GM21526 (cell line): ENCODE measurements around the gene BCAP29.
"Not testable (repeated sequence)": the region's sequence is repeated elsewhere in the genome, so short reads cannot be mapped to it uniquely, and the experiment has no call there.

Experiments used
- ATAC-seq: cut with Tn5 transposase; IDR thresholded peaks from one replicate; pipeline ENCODE4 v1.9.1; 2021; ENCODE audit warnings: moderate library complexity; ENCODE audit not compliant: unreplicated experiment, low FRiP score

BCAP29 gene

DNA sequence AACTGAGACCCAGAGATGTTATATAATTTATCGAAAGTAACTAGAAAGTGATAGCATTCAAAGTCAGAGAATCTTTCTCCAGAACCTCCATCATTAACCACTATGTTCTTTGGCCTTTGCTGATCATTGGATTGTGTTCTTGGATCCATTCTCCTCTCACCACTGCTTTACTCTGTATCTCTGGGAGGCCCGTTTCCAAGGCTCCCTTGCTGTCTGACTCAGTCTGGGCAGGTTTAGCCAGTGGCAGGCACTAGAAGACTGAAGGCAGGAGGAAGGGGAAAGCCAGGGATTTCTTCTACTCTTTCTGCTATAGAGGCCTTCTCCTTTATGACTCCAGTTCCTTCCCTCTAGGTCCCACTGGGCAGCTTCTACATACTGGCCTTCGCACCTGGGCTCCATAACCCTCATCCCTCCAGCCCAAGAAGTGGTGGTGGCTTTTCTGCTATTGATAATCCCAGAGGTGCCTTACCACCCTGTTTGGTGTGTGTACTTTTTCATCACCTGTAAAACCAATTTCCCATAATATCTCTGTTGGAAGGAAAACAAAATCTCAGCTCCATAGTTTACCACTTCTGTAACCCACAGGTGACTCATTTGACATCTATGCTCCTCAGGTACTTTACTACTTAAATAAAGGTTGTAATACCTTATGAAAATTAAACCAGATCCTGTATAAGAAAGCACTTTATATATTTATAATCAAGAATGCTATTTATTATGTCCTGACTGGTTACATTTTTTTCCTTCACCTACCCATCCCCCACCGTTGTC, 36.0 kb downstream of the BCAP29 start:
- no peak for ATAC-seq

DNA sequence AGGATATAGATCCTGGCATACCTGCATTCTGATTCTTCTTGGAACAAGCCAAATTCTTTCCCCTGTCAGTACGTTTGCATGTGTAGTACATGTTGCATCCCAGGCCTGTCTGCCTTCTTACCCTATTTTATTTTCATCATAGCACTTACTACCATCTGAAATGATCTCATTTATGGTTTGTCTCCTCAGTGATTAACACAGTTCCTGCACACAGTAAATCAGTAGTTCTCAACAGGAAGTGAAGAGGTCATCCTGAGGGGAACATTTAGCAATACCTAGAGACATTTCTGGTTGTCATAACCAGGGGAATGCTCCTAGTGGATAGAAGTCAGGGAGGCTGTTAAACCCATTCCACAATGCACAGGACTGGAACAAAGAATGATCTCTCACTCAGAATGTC, 42.4 kb downstream of the BCAP29 start:
- ATAC-seq, result no peak

DNA sequence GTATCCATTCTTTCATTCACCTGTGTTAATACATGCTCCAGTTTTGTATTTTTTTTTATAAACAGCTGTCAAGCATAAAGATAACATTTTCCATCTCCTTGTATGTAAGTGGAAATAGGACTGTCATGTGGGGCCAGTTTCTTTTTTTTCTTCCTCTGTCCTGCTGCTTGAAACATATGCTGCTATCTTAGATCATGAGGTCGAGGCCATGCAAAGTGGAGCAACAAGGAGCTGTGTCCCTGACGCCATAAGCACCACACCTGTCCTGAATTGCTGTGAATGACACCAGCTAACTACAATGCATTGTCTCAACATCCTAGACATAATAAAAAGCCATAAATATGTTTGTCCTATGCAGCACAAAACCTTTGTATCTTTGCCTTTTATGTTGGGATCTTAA, 42.8 kb downstream of the BCAP29 start:
- no peak for ATAC-seq

DNA sequence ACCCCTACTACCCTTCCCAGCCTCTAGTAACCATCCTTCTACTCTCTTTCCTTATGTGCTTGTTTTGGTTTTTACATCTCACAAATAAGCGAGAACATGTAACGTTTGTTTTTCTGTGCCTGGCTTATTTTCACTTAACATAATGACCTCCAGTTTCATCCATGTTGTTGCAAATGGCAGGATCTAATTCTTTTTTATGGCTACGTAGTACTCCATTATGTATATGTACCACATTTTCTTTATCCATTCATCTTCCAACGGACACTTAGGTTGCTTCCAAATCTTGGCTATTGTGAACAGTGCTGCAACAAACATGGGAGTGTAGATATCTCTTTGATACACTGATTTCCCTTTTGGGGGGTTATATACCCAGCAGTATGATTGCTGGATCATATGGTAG, 47.0 kb downstream of the BCAP29 start:
- ATAC-seq, result no peak

DNA sequence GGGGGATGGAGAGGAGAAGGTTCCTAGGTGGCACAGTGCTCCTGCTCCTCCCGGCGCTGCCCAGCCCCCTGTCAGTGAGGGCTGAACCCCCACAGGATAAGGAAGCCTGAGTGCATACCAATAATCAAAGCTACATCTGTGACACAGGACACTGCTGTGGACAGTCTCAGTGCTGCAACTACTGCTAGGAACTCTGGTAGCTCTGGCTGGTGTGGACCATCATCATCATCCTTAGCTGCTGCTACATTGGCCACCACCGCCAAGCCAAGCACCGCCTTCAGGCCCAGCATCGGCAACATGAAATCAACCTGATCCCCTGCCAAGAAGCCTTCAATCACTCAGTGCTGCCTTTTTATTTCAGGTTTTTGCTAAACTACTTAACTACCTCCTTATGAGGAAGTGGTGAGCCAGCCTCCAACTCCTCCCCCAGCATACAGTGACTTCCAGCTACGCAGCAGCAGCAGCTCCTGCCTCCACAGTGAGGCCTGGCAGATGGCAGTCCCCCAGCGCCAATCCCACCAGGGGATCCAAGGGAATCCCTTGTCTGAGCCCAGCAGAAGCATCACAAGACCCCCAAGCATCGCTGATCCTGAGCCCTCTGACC, 48.5 kb downstream of the BCAP29 start:
- no peak for ATAC-seq

DNA sequence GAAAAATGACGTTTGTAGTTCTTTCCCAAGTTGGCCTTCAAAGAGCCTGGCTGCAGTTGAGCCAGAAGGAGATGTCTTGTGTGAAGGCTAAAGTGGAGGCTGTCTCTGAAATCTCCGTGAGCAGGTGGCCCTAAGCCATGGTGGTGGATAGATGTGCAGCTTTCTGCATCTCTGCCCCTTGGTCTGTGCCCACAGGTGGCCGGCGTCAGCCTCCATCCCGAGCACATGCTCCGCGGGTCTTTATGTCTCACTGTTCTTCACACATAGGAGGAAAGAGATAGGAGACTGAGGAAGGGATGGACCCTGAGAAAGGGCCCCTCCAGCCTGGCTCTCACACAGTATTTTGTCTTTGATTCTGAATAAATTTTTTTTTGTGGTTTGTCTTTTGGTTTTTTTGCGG, 50.3 kb downstream of the BCAP29 start:
- no peak for ATAC-seq

DNA sequence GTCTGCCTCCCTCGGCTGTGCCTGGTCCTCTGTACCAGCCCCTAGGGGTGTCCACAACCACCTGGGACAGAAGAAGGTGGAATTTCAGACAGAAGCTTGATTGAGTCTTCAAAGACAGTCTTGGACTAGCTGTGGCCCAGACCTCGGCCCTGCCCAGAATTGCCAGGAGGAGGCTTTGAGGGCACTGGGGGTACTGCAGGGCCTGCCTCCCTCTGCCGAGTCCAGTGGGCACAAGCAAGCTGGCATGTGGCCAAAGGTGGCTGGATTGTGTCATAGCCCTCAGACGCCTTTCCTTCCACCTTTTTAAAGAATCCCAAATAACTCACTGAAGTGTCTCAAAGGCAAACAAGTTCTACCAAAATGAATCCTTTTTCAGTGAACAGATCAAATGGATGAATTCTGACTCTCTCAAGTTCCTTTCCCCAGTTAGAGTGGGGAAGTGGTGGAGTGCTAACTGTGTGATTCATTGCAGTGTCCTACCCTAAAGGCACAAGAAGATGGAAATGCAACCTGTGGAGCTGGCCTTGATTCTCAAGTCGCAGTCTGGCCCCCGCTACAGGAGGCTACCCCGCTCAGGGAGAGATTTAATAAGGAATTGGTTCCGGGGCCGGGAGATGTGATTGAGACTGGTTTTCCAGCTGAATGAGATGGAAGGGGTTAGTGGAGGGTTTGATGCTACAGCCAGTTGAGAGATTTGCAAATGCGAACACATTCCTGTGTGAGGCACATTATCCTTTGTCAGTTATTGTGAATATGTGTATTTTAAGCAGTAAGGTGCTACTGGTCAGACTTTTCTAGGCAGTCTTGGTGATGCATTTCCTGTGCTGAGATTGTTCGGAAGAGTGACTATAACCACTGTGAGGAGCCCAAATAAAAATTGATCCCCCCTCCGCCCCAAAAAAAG, 51.8 kb downstream of the BCAP29 start:
- no peak for ATAC-seq

DNA sequence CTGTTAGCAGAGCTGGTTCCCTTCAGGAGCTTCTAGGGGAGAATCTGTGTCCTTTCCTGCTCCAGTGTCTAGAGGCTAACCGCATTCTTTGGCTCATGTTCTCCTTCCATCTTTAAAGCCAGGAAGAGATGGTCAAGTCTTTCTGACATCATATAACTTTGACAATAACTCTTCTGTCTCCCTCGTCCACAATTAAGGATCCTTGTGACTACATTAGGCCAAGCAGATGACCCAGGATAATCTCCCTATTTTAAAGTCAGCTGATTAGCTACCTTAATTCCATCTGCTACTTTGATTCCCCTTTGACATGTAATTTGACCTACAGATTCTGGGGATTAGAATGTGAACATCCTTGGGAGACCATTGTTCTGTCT, 52.4 kb downstream of the BCAP29 start:
- ATAC-seq, result no peak

DNA sequence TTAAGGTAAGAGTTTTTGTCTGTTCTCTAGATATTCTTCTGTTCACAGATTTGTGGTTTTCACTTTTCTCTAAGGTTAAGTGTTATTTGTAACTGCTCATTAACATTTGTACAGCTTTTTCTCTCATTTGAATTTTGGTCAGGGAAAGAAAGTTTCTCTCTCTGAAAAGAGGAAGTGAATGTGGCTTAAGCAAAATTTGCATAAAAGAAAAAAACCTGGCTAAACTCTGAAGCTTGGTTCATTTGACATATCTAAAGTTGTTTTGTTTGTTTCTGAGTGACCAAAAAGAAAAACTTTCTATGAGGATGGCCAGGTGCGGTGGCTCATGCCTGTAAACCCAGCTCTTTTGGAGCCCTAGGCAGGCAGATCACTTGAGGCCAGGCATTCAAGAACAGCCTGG, 58.5 kb downstream of the BCAP29 start:
- ATAC-seq, result peak; percentile 94

DNA sequence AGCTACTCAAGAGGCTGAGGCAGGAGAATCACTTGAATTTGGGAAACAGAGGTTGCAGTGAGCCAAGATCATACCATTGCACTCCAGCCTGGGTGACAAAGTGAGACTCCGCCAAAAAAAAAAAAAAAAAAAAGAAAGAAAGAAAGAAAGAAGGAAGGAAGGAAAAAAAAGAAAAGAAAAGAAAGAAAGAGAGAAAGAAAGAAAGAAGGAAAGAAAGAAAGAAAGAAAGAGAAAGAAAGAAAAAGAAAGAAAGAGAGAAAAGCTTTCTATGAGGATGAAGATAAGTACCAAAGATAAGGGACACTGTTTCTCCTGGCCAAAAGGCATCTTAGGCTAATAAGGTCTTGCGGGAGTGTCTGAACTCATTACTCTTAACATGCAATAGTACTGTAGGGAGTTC, 59.0 kb downstream of the BCAP29 start:
- not testable (repeated sequence) for ATAC-seq

DNA sequence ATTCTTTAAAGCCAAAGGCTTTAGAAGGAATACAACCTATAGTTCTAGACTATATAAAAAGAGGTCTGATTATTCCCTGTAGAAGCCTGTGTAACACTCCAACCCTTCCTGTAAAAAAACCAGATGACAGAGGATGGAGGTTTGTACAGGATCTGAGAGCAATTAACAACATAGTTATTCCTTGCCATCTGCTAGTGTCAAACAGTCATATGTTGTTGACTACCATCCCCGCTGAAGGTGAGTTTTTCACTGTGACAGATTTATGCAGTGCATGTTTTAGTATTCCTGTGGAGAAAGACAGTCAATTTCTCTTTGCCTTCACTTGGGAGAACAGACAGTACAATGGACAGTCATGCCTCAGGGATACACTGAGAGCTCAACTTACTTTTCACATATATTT, 61.6 kb downstream of the BCAP29 start:
- ATAC-seq, result no peak

DNA sequence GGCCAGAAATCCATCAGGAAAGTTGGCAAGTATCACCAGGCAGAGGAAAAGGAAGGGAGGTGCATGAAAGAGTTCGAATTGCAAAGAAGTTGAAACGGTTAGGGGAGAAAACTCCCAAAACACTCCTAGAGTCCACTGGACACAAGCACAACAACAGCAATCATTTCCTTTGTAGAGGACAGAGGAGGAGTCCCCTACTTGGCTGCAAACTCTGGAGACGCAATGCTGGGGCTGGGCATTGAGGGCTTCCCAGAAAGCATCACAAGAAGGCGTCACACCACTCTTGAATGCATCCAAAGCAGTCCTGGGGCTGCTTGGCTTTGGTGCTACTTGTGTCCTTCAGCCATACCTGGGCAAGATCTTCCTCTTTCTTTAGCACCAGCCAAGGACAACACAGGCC, 62.5 kb downstream of the BCAP29 start:
- ATAC-seq, result no peak

DNA sequence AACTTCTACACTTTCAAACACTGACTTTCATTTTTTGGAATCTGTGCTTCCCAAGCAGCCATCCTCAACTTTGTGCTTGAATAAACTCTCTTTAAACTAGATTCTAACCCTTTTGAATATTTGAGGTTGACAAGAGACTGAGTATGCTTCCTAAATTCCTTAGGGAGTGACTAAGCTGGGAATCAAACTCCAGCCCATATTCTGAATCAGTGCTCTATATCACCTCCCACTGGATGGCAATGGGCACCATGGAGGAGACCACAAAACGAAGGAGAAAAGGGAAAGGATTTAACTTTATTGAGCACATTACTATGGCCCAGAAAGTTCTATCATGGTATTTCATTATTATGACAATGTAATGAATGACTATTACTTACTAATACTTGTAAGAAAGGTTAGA, 63.4 kb downstream of the BCAP29 start:
- ATAC-seq, result no peak

DNA sequence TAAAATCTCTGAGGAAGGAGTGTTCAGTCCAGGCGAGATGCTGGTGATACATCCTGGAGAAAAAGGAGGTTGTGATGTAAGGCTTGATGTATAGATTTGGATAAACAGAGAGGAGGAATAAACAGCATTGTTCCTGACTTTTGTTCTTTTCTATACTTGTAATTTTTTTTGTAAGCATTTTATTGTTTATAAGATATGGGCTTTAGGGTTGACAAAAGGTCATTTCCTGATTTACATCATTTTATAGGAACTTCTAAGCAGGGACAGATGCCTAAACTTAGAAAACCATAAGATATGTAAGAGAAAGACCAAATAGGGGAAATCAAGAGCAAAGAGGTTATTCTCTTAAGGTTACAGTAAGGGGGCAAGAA, 63.9 kb downstream of the BCAP29 start:
- no peak for ATAC-seq

DNA sequence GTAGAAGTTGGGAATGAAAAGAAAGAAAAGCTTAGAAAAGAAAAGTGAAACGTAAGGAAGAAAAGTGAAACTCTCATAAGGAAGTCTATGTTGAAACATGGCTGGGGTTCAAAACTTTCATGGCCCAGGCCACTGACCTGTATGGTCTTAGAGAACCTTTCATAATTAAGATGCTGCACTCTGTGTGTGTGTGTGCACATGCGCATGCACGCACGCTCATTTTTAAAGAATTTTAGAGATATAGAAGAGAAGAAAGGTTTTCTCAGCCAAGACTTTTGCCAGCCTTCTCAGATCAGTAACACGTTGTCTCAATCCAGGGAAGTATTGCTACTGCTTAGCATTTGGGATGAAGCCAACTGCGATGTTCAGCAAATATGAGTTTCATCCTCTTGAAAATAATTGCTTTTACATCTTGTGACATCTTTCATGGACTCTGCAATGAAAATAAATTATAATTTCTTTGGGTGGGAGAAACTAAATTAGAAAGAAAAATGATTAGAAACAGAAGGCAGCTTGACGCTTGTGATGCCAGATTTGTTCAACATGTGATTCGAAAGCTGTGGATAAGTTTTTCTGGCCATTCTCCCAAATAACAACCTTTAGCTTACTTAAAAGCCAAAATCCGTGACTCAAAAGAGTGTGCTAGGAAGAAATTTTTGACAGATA, 64.4 kb downstream of the BCAP29 start:
- ATAC-seq, result no peak

DNA sequence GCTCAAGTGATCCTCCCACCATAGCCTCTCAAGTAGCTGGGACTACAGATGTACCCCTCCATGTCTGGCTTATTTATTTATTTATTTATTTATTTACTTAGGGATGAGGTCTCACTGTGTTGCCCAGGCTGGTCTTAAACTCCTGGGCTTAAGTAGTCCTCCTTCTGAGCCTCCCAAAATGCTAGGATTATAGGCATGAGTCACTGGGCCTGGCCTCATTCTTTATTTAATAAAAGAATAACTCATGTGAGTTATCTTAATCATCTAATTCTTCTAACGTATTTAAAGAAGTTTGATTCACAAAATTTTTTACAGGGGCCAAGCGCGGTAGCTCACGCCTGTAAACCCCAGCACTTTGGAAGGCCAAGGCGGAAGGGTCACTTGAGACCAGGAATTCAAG, 72.6 kb downstream of the BCAP29 start:
- ATAC-seq, result no peak

DNA sequence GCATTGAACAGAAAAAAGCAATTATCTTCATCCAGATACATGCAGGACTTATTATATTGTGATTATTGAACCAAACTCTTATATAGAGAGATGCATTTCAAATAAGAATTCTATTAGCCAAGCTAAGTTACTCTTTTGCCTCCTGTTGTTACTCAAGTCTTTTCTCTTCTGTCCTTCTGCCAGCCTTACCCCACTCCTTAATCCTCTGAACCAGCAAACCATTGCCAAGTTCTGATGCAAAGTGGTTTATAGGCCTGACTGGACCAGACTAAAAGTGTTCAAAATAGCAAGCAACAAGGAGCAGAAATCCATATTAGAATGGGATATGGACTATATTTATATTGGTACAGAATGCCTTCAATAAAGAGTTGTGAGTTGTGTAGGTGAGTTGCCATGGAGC, 78.4 kb downstream of the BCAP29 start:
- no peak for ATAC-seq

DNA sequence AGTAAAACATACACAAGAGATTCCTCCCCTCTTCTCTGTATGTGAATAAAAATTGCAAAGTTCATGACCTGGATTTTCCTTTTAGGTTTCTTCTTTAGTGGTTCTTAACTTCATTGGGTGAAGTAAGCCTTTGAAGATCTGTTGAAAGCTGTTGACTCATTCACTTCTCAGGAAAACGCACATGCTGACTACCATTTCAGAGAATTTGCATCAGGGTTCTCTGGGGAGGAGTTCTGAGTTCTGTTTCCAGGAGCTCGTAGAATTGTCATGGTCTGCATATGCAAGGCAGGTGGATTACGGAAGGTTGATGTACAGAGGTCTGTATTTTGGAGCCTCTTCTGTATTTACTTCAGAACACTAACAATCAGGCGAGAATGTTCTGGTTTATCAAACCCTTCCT, 79.6 kb downstream of the BCAP29 start:
- ATAC-seq, result no peak

DNA sequence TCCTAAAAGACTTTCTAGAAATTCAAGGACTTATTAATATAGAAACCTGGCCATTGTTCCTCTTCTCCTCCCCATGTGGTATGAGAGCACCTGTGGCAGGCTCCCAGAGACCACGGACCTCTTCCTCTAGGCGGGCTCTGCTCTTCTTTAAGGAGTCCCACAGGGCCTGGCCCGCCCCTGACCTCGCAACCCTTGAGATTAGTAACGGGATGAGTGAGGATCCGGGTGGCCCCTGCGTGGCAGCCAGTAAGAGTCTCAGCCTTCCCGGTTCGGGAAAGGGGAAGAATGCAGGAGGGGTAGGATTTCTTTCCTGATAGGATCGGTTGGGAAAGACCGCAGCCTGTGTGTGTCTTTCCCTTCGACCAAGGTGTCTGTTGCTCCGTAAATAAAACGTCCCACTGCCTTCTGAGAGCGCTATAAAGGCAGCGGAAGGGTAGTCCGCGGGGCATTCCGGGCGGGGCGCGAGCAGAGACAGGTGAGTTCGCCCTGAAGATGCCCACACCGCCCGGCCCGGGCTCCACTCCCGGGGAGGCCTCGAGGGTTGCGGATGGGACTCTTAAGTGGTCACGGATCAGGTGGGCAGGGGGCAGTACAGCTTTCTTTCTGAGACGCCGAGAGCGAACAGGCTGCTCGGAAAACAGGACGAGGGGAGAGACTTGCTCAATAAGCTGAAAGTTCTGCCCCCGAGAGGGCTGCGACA, 80.5 kb downstream of the BCAP29 start, which contains the start of gene SLC26A4:
SLC26A4 (plus strand) TSS at position 448 of the 700 bp plus-strand sequence. CDS start 814 bp downstream, outside the sequence.
- ATAC-seq, result no peak
